NOMO-1 (cell line): ENCODE data around the gene CACNB4.
"Not testable (repeated sequence)": the region's sequence is repeated elsewhere in the genome, so short reads cannot be mapped to it uniquely, and the experiment has no call there.

Source experiments
- DNase-seq, 2 experiments: peaks; one replicate each; lab custom pipeline; 2025; ENCODE audit not compliant: unreplicated experiment in 2 of 2; lab: John Stamatoyannopoulos, UW

CACNB4 gene

DNA sequence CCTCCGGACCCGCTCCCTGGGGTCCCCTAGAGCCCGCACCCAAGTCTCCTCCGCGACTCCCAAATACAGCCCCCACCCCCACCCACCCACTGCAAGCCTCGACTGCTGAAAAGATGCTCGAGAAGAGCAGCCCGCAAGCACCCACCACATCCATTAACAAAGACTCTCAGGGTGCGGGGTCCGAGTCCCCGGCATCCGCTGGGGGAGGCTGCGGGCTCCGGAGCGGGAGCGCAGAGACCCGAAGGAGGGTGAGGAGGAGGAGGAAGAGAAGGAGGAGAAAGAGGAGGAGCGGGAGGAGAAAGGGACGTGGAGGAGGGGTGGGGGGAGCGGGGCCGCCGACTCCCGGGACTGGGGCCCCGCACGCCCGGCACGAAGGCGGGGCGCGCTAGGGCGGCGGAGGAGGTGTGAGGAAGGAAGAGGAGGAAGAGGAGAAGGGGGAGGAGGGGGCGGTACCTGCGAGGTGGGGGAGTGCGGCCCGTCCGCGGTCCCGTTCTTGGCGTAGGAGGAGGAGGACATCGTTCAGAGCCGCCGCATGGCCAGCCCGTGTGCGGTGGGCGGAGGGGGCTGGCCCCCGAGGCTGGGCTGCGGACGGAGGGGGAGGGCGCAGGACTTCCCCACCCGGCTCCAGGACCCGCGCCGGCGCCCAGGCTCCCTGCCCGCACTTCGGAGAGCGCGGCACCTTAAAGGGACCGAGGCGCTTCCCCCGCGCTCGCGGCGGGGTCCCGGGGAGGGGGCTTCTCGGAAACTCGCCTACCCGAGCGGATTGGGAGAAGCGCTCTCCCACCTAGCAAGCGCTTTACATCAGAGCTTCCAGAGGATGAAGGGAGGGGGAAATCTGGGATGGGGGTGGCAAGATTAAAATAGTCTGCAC lies at the start of gene CACNB4:
Gene CACNB4, minus strand, starts transcription at position 549 of the 871 bp plus-strand sequence.
- DNase-seq = no peak

DNA sequence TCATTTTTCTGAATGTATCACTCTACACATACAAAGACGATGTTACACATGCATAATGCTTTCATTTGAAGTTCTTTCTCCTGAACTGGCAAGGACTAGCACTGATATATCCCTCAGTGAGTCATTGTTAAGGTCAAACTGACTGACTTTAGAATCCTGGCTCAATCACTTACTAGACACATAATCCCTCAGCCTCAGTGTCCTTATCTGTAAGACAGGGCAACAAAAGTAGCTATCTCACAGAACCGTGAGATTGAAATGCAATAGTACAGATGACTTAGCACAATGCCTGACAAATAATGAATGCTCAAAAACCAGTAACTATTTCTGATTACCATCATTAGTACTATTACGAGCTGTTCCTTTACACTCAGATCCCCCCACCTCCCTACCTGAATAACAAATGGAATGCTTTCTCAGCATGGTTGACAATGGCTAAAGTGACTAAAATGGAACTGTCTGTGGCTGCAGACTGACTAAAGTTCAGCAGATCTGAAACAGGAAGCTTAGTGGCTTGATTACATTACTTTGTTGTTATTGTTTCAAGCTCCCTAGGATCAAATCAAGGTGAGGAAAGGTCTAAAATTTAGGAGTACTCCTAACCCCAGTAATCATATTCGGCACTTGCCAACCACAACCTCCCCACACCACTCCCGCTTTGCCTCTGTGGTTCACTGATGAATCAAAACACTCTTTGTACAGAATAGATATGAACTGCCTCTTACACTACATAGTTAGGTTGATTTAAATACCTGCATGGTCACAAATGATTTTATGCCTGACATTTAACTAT lies 35.8 kb upstream of the CACNB4 start:
- no peak for DNase-seq

DNA sequence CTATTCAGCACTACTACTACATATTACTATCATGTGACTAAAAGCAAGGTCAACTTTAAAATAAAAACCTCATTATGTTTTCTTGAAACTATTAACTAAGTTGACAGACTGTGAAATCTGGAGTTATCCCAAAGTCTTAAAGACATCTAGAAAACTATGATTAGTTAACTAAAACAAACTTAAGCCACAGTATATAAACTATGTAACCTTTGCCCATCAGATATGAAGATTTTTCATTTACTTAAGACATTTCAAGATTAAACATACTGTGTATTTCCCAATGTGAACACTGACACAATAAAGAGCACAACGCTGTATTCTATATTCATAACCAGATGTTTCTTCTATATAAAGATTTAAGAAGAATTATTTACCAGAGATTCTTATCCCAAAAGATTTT lies 33.5 kb upstream of the CACNB4 start:
- DNase-seq = no peak

DNA sequence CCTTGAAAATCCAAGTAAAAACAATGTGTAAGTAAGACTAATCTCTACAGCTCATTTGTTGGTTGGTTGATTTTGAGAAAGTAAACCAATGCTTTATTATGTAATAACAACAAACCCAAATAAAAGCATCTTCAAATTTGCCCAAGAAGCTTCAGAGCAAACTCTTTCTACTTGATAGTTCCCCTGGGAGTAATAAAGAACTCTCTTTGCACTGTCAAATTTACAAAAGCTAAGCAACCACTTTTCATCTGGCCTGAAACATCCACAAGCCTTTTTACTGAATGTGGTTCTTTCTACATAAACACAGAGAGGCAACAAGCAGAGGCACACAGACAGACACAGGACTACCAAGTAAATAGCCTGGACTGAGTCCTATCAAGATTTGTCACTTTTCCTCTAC lies 28.8 kb upstream of the CACNB4 start:
- DNase-seq = no peak

DNA sequence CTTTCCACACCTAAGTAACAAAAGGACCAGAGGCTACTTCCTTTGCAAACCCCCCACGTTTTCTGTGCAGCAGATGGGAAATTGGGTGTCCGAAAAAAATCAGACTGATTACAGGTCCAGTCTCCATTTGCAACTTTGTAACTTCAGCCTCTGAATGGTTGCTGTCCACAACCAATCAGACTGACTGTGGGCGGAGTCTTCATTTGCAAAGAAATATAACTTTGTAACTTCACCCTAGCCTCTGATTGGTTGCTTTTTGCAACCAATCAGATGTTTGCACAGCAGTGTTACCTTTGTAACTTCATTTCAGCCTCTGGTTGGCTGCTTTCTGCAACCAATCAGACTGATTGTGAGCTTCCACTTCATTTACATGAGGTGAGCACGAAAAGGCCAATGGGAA lies 27.8 kb upstream of the CACNB4 start:
- DNase-seq = no peak

DNA sequence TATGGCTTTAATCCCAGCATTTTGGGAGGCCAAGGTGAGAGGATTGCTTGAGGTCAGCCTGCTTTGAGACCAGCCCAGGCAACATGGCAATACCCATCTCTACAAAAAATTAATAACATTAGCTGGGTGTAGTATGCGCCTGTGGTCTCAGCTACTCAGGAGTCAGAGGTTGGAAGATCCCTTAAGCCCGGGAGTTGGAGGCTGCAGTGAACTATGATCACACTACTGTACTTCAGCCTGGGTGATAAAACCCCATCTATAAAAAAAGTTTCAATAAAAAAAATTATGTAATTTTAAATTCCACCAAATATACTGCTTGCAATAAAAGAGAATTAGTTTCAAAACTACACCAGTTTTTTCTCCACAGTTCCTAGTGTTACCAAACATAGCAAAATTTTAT lies 23.3 kb upstream of the CACNB4 start:
- no peak for DNase-seq

DNA sequence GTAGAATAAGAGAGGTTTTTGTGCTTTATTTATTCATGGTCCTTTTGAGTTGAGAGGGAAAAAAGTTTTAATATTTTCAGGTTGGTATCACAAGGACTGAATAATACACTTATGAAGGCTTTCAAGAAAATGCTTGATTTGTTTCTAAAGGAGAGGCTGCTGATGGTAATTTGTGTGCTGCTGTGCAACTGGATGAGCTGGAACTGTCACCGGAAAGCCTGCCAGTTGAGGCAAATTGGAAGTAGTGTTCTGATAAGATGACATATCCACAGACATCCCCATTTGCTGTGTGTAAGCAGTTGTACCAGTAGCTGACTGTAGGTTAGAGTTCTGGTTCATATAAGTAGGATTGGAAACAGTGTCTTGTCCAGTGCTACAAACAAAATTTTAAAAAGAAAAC lies 21.6 kb upstream of the CACNB4 start:
- no peak for DNase-seq

DNA sequence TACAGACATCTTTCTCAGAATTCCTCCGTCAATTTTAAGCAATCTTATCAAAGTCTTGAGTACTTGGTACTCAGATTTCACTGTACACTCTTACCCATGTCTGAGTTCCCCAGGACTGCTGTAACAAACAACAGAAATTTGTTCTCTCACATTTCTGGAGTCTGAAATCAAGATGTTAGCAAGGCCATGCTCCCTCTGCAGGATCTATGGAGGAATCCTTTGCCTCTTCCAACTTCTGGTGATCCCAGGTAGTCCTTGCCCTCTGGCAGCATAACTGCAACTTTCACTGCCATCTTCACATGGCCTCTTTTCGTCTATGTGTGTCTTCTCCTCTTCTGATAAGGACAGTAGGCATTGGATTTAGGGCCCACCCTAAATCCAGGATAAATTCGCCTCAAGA lies 17.1 kb upstream of the CACNB4 start:
- DNase-seq = no peak

DNA sequence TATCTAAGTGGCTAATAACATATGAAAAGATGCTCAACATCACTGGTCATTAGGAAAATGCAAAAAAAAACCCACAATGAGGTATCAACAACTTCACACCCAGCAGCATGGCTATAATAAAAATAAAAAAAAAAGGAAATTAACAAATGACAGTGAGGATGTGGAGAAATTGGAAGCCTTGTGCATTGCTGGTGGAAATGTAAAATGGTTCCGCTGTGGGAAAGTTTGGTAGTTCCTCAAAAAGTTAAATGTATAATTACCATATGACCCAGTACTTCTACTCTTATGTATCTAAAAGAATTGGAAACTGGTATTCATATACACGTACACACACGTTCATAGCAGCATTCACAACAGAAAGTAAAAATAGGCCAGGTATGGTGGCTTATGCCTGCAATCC lies 15.5 kb upstream of the CACNB4 start:
- DNase-seq = no peak

DNA sequence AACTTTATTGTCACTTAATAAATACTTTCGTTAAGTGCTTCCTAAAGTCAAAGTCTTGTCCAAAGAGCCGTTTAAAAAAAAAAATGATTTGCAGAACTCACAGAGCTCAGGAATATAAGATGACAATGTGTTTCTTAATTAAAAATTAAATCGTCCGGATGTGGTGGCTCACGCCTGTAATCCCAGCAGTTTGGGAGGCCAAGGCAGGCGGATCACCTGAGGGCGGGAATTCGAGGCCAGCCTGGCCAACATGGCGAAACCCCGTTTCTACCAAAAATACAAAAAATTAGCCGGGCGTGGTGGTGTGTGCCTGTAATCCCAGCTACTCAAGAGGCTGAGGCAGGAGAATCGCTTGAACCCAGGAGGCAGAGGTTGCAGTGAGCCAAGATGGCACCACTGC lies 8.3 kb upstream of the CACNB4 start:
- not testable (repeated sequence) for DNase-seq

DNA sequence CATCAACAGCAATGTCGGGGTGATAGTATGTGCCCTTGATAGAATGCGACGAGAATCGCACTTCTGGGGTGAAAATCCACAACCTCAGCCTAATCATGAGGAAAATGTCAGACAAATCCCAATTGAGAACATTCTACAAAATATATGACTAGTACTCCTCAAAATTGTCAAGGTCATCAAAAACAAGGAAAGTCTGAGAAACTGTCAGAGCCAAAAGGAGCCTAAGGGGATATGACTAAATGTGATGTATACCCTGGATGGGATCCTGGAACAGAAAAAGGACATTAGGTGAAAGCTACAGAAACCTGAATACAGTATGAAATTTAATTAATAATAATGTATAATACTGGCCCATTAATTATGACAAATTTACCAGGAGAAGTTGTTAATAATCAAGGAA lies 7.6 kb upstream of the CACNB4 start:
- DNase-seq = no peak

DNA sequence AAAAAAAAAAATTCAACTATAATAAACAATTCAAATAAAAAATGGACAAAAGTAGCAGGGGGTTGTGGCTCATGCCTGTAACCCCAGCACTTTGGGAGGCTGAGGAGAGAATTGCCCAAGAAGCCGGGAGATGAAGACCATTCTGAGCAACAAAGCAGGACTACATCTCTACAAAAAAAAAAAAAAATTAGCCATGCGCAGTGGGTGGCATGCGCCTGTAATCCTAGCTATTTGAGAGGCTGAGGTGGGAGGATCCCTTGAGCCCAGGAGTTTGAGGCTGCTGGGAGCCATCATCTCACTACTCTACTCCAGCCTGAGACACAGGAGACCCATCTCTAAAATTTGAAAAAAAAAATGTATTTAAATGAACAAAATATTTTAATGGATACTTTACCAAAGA lies 4.4 kb upstream of the CACNB4 start:
- DNase-seq = no peak

DNA sequence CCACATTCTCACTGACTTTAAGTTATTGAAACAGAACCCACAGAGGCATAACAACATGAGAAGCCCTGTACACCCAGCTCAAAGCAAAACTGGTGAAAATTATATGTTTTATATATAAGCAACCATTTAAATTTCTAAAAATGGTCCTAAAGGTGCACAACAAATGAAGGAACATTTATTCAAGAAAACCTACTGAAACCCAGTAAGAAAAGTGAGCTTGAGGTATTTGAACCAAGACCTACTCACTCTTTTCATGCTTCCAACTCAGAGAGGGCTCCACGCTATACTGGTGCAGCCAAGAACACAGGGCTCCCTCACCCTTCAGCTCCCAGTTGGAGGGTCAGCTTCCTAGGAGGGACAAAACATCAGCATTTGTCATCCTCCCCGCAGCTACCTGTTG lies 2.1 kb upstream of the CACNB4 start:
- DNase-seq = no peak

DNA sequence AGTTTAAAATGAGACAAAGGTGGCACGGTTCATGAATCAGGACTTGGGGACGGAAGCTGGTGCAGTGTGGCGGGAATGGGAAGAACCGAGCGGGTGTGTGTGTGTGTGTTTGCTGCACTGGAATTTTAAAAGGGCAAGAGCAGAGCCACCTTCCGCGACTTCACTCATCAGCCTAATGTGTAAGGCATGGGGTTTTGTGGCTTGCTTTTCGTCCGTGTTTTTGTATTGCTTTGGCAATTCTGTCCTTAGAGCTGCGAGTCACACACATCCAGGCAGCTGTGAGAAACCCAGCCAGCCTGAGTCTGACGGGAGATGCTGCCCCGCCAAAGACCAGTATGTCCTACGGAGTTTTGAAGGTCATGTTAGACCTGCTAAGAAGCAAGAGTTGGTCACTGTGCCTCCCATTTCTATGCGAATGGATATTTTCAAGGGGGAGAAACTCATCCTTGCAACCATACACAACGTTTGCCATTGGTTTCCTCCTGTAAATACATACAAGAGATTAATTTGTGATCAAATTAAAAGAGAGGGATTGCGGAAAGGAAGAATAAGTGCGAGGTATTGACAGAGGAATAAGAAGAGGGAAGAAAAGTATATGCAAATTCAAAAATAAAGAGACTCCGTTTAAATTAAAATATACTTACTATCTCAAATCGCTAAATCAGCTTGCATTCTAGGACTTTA lies 665 bp upstream of the CACNB4 start:
- DNase-seq = peak in 1 of 2 experiments; percentile 12

DNA sequence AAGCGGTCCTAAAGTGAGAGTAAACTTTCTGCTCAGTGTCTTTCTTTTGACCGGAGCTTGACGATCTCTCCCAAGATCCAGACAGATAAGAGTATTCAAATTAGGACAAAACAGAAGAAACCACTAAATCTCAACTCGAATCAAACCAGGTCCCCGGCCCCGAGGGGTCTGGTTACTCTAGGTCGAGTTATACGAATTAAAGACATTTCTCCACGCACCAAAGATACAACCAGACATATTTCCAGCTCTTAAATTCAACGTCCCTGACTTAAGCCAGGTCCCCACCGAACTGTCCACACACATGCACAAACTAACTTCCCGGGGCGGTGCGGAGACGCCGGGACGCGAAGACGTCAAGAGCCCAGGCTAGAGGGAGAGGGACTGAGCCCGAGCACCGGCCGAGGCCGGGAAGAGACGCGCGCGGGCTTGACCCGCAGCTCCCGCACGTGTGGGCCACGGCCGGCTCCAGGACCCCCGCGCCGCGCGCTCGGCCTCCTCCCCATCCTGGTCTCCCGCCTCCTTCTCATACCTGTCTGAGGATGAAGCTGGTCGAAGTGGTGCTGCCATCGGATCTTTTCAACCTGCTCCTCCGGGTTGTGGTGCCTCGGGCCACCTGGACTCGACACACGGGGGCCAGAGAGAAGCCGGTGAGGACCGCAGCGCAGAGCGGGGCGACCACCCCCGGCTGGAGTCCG lies 896 bp downstream of the CACNB4 start:
- DNase-seq = no peak

DNA sequence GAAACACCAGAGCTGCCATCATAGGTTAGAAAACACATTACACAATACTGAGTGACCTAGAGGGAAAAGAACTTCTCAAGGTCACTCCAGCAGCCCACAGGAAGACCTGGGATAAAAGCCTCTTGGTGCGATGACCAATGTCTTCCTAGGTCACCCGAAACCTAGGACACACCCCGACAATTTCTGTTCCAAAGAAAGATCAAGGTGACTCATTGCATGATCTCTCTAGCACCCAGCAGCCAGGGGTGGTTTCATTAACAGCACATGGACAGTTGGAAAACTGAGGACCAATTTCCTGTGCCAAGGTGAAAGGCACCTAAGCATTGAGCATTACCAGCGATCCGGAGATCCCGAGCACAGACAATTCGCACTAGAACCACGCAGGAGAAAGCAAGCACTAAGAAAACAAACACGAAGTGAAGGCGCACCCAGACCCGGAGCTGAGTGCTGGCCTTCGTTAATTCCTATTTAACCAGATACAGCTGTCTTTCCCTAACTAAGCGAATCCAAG lies 1.5 kb downstream of the CACNB4 start:
- DNase-seq = no peak

DNA sequence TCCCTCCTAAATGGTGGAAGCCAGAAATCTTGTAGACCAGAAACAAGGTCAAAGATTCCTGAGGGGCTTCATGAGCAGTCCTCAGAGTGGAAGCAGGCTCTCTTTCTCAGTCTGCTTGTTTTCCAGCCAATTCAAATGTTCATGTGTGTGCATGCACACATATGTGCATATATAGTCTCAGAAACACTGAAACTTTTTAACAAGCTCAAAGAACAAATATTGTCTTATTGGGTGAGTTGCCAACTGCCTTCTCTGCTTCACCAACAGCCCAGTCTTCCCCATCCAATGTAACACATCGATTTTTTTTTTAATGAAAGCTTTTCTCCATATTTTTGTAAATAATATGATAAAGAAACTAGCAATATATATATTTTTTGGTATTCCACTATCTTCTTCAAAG lies 3.7 kb downstream of the CACNB4 start:
- no peak for DNase-seq

DNA sequence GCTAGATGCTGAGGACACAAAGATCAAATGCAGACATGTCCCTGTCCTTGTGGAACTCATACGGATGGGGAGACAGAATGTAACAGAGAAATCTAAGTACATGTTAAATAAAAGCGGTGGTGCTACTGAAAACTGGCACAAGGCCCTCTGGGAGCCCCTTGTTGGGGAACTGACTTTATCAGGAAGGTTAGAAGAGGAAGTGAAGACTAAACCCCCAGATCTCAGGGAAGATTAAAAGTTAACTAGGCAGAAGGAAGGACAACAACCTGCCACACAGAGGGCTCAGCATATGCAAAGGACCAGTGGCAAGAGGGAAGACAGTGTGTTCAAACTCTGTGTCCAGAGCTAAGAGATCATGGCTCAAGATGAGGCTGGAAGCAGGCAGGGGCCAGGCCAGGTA lies 4.8 kb downstream of the CACNB4 start:
- DNase-seq = no peak

DNA sequence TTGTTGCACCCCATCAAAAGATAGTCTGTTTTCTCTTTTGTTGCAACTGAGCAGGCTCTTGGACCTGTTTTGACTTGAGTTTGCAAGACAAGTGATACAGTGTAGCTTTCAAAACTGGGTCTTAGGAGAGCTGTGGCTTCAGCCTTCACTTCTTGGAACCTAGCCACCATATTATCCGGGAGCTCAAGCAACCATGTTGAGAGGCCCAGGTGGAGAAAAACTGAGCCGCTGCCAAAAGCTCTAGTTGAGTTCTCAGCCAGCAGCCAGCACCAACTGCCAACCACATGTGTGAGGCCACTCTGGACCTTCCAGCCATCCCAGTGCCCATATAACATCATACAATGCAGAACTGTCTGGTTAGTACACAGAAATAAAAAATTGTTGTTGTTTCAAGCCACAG lies 5.4 kb downstream of the CACNB4 start:
- no peak for DNase-seq

DNA sequence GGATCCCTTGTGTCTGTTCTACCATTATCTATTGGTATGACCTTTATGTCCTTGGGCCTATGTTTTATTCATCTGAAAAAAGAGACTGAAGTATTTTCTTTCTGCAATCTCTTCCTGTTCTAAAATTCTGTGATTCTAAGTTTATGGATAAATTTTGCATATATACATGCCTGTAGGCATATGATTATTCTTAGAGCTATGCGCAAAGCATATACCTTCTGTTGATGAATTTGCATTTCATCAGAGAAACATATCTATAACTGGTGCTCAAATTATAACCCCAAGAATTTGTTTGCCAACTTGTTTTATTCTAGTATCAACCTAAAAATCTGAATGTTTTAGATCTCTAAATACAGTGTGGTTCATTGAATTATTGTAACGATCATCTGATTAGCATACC lies 6.7 kb downstream of the CACNB4 start:
- no peak for DNase-seq

DNA sequence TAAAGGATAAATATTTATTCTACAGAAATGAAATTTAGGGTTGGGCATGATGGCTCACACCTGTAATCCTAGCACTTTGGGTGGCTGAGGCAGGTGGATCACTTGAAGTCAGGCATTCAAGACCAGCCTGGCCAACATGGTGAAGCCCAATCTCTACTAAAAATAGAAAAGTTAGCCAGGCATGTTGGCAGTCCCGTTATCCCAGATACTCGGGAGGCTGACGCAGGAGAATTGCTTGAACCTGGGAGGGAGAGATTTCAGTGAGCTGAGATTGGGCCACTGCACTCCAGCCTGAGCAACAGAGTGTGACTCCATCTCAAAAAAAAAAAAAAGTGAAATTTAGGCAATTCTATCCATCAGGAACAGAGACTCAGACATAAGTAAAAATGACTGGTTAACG lies 8.1 kb downstream of the CACNB4 start:
- not testable (repeated sequence) for DNase-seq
